Hepatocyte (in vitro differentiated cells): Measurements from ENCODE around the gene CDH18. TPM values are rescaled to one million over a fixed set of nuclear protein-coding genes. Genes with fewer than 3 reads are reported as not detected.

Experiments used
- DNase-seq: peaks from one replicate; pipeline ENCODE4 v3.0.0-alpha.2; 2016; ENCODE audit warnings: low spot score
- H2AFZ ChIP-seq: fragments of 200-600 bp; sonication (generic); 2 replicates; pipeline ENCODE4 v1.6.0; 2016; ENCODE audit warnings: antibody characterized with exemption, mild to moderate bottlenecking
- H3K27ac ChIP-seq: fragments of 200-600 bp; sonication (generic); 2 replicates; pipeline ENCODE4 v1.5.1; 2016; ENCODE audit warnings: mild to moderate bottlenecking
- H3K27me3 ChIP-seq: fragments of 200-600 bp; sonication (generic); 2 replicates; pipeline ENCODE4 v1.6.1; 2016
- H3K36me3 ChIP-seq: fragments of 200-600 bp; sonication (generic); replicated peaks from 2 replicates; pipeline ENCODE4 v1.5.1; 2016; ENCODE audit warnings: low read depth; ENCODE audit not compliant: insufficient read depth
- H3K4me1 ChIP-seq: fragments of 200-600 bp; sonication (generic); 2 replicates; pipeline ENCODE4 v1.5.1; 2016; ENCODE audit warnings: mild to moderate bottlenecking, moderate library complexity; ENCODE audit not compliant: insufficient read depth
- H3K4me2 ChIP-seq: fragments of 200-600 bp; sonication (generic); 2 replicates; pipeline ENCODE4 v1.6.0; 2016
- H3K4me3 ChIP-seq: fragments of 200-600 bp; sonication (generic); 2 replicates; pipeline ENCODE4 v1.5.1; 2016; ENCODE audit warnings: mild to moderate bottlenecking
- H3K79me2 ChIP-seq: fragments of 200-600 bp; sonication (generic); 2 replicates; pipeline ENCODE4 v1.6.0; 2017; ENCODE audit warnings: mild to moderate bottlenecking
- H3K9me2 ChIP-seq: fragments of 200-600 bp; sonication (generic); replicated peaks from 2 replicates; pipeline ENCODE4 v1.6.0; 2017; ENCODE audit warnings: mild to moderate bottlenecking; ENCODE audit not compliant: insufficient read depth
- H3K9me3 ChIP-seq: fragments of 200-600 bp; sonication (generic); 2 replicates; pipeline ENCODE4 v1.5.1; 2016; ENCODE audit warnings: low read depth, mild to moderate bottlenecking
- H4K20me1 ChIP-seq: fragments of 200-600 bp; sonication (generic); 2 replicates; pipeline ENCODE4 v1.6.0; 2016; ENCODE audit warnings: mild to moderate bottlenecking; ENCODE audit not compliant: insufficient read depth, poor library complexity, severe bottlenecking
- CTCF ChIP-seq: fragments of 200-600 bp; sonication (generic); IDR thresholded peaks from 2 replicates; pipeline ENCODE4 v1.5.1; 2016; ENCODE audit warnings: antibody characterized with exemption, mild to moderate bottlenecking; ENCODE audit not compliant: poor library complexity
- EZH2 ChIP-seq: fragments of 200-600 bp; sonication (generic); IDR thresholded peaks from 2 replicates; pipeline ENCODE4 v1.6.1; 2016; ENCODE audit warnings: antibody characterized with exemption, mild to moderate bottlenecking, borderline replicate concordance
- EZH2phosphoT487 ChIP-seq: fragments of 200-600 bp; sonication (generic); IDR thresholded peaks from one replicate; pipeline ENCODE4 v1.6.1; 2018; ENCODE audit warnings: antibody characterized with exemption, mild to moderate bottlenecking, low read depth, moderate library complexity; ENCODE audit not compliant: unreplicated experiment, severe bottlenecking
- WGBS: methylation state at CpG from one replicate; pipeline ENCODE4 v1.1.6; 2016; ENCODE audit warnings: low lambda C conversion rate; ENCODE audit errors: missing lambda C conversion rate; 5-methylcytosine and 5-hydroxymethylcytosine counted together
- polyA plus RNA-seq: library from polyadenylated mRNA; unstranded; fragments of >200 nt; fragmentation: Nextera tagmentation; extraction: Ambion mirVana; gene quantifications from 2 replicates; pipeline ENCODE4 v1.2.1, GENCODE V29; 2016
- total RNA-seq: library from RNA; depleted of rRNA; stranded (reverse); fragments of >200 nt; gene quantifications from 2 replicates; pipeline ENCODE4 v1.2.3, GENCODE V29; 2014

The CDH18 gene
- total and polyA plus RNA-seq, 2 experiments from 2014 or later: 0.71 to 1.5 TPM

GRCh38 chr5:19977099-19977498 lies 10.9 kb downstream of the CDH18 start:
- no peaks in the 10 kb centered on the region for H4K20me1 ChIP-seq
- H3K27ac ChIP-seq: no peak overlapping the region
- no peak overlapping the region for H2AFZ ChIP-seq
- H3K36me3 ChIP-seq: no peaks in the 10 kb centered on the region
- no peak for DNase-seq
- TF ChIP-seq EZH2phosphoT487 (no peak), CTCF (no peak), EZH2 (no peak)
- no peak overlapping the region for H3K4me2 ChIP-seq
- H3K4me3 ChIP-seq: no peak overlapping the region
- H3K4me1 ChIP-seq: no peaks in the 10 kb centered on the region
- no peaks in the 10 kb centered on the region for H3K9me2 ChIP-seq
- no peaks in the 10 kb centered on the region for H3K9me3 ChIP-seq
- H3K79me2 ChIP-seq: no peaks in the 10 kb centered on the region
- no peaks in the 10 kb centered on the region for H3K27me3 ChIP-seq
- WGBS: 60% methylated on average over 2 of the region's 2 CpGs

GRCh38 chr5:19975795-19976194 lies 12.2 kb downstream of the CDH18 start:
- no peak for DNase-seq
- Histone ChIP-seq H3K4me2 (no peak overlapping the region), H2AFZ (no peak overlapping the region), H3K4me1 (no peaks in the 10 kb centered on the region), H3K79me2 (no peaks in the 10 kb centered on the region), H3K27ac (no peak overlapping the region), H3K36me3 (no peaks in the 10 kb centered on the region), H4K20me1 (no peaks in the 10 kb centered on the region), H3K27me3 (no peaks in the 10 kb centered on the region), H3K9me3 (no peaks in the 10 kb centered on the region), H3K9me2 (no peaks in the 10 kb centered on the region), H3K4me3 (no peak overlapping the region)
- TF ChIP-seq EZH2phosphoT487: no peak
- TF ChIP-seq CTCF: no peak
- 74% methylated on average over 4 of the region's 4 CpGs for WGBS

GRCh38 chr5:19960451-19960850 lies 27.5 kb downstream of the CDH18 start:
- no peak for DNase-seq
- TF ChIP-seq CTCF: no peak
- H3K4me1 ChIP-seq: no peaks in the 10 kb centered on the region
- no peaks in the 10 kb centered on the region for H3K9me3 ChIP-seq
- no peak overlapping the region for H3K27ac ChIP-seq
- 93% methylated on average over 11 of the region's 11 CpGs for WGBS
- H3K9me2 ChIP-seq: no peaks in the 10 kb centered on the region
- H3K4me2 ChIP-seq: no peak overlapping the region
- no peaks in the 10 kb centered on the region for H4K20me1 ChIP-seq
- no peaks in the 10 kb centered on the region for H3K27me3 ChIP-seq
- H3K79me2 ChIP-seq: no peaks in the 10 kb centered on the region
- no peaks in the 10 kb centered on the region for H3K36me3 ChIP-seq
- no peak overlapping the region for H2AFZ ChIP-seq
- H3K4me3 ChIP-seq: no peak overlapping the region

- no peaks in the 10 kb centered on the region for H3K4me1 ChIP-seq
- WGBS: 73% methylated on average over 2 of the region's 2 CpGs
- H3K27ac ChIP-seq: no peak overlapping the region
- no peak overlapping the region for H3K4me2 ChIP-seq
- TF ChIP-seq EZH2 (no peak), CTCF (no peak), EZH2phosphoT487 (no peak)
- H4K20me1 ChIP-seq: no peaks in the 10 kb centered on the region
- H3K9me2 ChIP-seq: no peaks in the 10 kb centered on the region
- H3K27me3 ChIP-seq: no peaks in the 10 kb centered on the region
- H3K79me2 ChIP-seq: no peaks in the 10 kb centered on the region
- no peaks in the 10 kb centered on the region for H3K36me3 ChIP-seq
- H3K4me3 ChIP-seq: no peak overlapping the region
- no peak overlapping the region for H2AFZ ChIP-seq
- no peak for DNase-seq
- no peaks in the 10 kb centered on the region for H3K9me3 ChIP-seq
Observed at GRCh38 chr5:19959830-19960384, 28.1 kb downstream of the CDH18 start.
